Midbrain (tissue), 1 donor: ENCODE data around the gene UST.
"Not testable (repeated sequence)": the region's sequence is repeated elsewhere in the genome, so short reads cannot be mapped to it uniquely, and the experiment has no call there.

ENCODE experiments used
- DNase-seq: peaks from one replicate; lab custom pipeline; 2025; lab: John Stamatoyannopoulos, UW

Gene UST

DNA sequence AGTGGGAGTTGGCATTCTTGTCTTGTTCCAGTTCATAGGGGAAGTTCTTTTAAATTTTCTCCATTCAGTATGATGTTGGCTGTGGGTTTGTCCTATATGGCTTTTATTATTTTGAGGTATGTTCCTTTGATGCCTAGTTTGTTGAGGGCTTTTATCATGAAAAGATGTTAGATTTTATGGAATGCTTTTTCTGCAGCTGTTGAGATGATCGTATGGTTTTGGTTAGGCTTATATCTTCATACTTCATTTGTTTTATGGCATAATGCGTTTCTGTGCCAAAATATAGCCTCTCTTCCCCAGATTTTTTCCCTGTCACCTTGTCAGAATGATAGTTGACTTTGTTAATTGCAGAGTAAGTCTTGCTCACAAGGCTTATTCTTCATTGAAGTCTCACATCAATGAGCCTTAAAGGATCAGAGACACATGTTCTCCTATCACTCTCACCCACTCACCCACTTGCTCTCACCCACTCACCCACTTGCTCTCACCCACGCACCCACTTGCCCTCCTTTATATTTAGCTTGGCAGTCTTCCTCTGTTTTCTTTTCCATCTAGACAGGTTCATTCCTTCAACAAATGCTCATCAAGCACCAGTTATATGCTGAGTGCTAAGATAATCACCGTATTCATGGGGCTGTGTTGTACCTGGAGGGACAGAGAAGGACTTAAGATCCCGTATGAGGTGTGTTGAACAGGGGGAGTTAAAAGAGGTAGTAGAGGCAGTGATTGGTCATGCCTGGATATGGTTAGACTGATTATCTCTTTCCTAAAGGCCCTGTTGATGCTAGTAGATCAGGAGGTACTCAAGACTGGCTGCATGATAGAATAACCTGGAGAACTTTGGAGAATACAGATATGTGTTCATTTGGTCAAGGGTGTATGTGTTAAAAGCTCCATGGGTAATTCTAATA, 19.3 kb downstream of the UST start:
- no peak for DNase-seq

DNA sequence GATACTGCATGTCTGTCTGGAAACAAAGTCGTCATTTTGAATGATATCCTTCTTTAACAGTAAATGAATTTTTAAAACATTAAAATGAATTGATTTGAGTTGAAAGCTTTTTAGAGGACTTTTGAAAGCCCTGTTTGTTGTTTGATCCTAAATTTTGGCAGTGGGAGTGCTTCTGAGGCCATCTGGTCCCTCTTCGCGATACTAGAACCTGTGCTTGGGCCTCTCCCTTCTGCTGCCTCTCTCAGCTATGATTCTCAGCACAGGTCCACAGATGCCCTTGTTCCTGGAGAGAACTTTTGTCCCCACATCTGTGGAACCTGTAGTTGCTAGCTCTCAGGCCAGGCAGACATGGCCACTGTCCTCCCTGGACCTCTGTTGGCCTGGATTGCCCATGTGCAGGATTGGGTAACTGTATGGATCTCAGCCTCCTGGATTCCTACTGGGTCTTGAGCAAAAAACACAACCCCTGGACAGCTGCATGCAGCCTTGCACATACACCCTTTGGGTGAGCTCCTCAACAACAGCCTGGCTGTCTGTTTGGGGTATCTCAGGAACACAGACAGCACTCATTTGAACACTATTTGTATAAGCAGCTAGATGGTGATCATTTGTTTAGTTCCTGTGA, 21.9 kb downstream of the UST start:
- DNase-seq, result no peak

DNA sequence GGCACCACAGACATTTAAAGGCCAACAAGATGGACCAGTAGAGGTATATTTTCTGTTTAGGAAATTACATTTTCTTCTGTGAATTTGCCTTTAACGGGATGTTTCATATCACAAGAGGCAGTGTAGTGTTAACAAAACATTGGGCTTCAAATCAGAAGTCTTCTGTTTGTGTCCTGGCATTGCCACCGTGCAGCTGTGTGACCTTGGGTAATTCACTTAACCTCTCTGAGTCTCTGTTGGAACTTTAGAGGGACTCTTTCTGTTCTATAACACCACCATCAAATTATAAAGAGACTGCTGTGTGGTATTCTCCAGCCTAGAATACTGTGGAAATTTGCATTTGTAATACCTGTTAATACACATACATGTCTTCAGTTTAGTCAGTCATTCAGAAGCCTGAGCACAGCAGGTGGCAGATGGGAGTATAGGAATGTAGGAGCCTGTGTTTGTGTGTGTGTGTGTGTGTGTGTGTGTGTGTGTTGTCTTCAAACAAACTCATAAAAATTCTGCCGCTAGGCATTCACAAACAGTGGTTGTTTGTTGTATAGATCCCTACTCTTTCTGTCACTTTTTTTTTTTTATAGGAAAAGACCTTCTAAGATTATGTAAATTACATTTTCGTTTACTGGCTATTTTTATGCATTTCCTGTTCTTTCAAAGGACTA, 22.6 kb downstream of the UST start:
- no peak for DNase-seq

DNA sequence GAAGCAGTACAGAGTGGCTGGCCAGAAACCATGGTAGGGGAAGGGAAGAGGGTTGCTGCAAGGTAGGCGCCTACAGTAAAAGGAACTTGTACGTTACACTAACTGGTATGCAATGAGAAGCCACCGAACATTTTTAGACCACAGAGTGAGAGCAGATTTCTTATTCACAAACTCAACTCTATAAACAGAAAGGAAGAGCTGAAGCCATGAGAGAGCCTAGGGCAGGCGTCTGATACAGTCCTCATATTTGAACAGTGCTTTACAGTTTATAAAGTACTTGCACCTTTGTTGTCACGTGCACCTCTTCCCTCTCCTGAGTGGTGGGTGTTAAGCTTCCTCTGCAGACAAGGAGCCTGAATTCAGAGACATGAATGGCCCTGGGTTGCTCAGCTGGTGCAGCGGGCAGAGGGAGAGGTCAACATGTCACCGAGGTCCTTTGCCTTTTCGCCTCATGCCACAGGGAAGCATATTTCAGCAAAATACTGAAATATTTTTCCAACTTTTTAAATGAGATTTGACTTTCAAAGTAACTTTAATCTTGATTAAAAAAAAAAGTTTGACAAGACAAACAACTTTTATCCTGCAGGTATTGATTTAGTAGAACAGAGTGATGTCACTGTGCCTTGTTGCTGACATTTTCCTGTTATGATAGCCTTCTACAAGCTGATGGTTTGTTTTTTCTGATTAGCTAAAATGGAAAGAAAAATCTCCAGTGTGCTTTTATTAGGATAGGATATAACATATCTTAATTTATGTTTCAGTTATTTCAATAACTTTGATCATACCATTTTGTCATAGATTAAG, 23.8 kb downstream of the UST start:
- DNase-seq, result no peak

DNA sequence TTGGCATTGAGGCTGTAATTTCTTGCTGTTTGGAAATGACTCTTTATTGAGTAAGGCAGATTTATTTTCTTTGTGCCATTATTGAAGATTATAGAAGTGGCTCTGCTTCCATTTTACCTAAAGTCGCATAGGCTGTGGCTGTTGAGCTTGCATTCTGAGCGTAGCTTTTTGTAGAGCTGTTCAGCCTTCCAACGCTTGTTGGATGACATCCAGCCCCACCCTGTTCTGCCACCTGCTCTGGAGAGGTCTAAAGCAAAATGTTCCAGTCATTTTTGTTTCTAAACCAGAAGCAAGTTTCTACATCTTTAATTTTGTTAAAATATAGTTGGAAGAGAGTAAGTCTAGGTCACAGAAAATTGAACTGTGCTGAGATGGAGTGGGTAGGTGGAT, 24.4 kb downstream of the UST start:
- DNase-seq, result no peak

DNA sequence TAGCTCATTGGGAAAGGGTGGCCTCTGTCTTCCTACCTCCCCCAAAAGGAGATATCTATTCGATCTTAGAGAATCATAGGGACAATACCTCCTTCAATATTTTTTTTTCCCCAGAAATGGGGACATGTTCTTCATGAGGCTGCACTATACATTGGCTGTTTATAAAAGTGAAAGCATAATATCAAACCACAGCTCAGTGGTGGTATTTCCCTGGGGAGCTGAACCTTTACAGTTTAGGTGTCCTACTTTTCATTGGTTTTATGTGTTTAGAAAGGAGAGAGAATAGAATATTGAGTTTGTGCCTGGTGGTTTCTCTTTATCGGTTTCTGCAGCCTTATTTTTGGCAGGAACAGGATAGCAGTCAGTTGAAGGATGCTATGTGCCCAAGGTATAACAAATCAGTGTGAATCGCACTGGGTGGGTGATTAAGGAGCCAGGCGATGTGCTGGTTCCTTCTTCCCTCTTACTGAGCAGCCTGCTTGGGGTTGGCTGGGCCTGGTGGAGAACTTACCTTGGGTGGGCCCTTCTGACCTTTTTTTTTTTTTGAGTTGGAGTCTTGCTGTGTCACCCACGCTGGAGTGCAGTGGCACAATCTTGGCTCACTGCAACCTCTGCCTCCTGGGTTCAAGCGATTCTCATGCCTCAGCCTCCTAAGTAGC, 25.2 kb downstream of the UST start:
- DNase-seq, result no peak

DNA sequence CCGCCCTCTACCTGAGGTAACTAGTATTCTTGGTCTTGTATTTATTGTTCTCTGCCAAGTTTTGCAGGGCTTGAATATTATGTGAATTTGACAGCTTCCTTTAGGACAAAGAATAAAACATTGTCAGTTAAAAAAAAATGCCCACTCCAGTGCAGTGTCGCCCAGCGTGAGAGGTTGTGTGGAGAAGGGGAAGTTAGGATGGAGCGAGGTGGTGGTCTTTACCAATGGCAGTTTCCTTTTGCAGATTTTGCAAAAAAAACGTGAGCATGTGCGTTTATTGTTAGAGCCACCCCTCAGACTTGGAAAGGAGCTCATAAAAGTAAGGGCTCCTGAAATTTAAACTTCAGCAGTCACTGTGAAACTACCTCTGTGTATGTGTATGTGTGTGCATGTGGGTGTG, 28.3 kb downstream of the UST start:
- DNase-seq, result no peak

- DNase-seq, result no peak
Measured at GRCh38 chr6:148776321-148777308, 29.8 kb downstream of the UST start.

GRCh38 chr6:148779142-148779562, 32.3 kb downstream of the UST start:
- no peak for DNase-seq

DNA sequence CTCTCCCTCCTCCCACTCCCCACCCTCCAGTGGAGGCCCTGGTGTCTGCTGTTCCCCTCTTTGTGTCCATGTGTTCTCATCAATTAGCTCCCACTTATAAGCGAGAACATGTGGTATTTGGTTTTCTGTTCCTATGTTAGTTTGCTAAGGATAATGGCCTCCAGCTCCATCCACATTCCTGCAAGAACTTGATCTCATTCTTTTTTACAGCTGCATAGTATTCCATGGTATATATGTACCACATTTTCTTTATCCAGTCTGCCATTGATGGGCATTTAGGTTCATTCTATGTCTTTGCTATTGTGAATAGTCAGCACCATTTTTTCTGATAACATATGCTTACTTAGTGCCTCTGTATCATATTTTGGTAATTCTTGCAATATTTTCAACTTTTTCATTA, 33.6 kb downstream of the UST start:
- not testable (repeated sequence) for DNase-seq

- no peak for DNase-seq
Measured at GRCh38 chr6:148780918-148781436, 34.1 kb downstream of the UST start.

GRCh38 chr6:148789948-148790347, 43.1 kb downstream of the UST start:
- no peak for DNase-seq

DNA sequence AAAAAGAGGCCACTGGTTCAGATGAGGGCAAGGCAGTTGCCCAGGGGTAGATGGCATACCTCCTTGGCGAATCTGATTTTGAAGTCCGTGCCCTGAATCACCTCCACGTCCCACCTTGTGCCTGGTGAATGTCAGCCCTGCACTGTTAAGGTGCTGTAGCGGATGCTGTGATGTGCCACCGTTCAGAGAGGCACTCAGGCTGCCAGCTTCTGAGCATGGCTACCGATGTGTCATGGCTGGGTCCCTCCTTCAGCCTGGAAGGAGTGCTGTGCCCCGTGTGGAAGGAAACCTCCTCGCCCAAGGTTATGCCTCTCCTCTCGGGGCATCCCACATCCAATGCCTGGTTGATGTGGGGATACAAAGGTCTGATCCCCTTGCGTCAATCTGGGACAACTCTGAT, 43.6 kb downstream of the UST start:
- no peak for DNase-seq

GRCh38 chr6:148790817-148791216, 44.0 kb downstream of the UST start:
- DNase-seq, result no peak

GRCh38 chr6:148791372-148791771, 44.5 kb downstream of the UST start:
- DNase-seq, result no peak

GRCh38 chr6:148793721-148794120, 46.9 kb downstream of the UST start:
- no peak for DNase-seq

DNA sequence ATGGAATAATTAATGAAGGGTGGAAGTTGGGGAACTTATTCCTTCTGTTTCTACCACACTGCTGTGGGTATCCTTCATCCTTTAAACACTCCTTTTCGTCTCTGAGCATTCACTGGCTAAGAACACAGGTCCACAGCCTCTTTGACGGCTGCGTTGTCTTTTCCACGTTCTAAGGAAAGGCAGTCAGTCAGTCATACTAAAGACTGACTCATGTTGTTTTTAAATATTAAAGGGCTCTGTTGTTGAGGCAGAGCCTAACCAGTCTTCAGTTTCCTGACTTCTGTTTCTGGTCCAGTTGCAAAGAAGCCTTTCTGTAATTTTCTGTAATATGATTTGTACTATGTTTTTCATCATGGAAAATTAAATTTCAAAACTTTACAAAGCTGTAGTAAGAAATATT, 48.0 kb downstream of the UST start:
- no peak for DNase-seq

GRCh38 chr6:148795563-148795962, 48.7 kb downstream of the UST start:
- DNase-seq, result no peak

DNA sequence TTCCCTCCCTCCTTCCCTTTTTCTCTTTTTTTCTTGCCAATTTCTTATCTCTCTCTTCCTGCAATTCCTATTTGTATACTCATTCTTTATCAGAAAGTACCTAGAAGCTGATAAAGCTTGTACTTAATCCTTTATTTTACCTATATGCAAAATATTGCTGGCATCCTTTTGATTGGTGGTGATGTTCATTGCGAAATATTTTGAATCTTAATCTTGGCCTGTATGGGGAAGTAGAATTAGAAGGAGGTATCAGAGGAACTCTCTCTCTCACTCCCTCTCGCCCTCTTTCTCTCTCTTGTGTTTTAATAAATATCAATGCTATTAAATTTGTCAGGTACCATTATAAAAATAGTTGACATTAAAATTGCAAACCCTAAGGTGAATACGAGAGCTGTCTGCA, 52.8 kb downstream of the UST start:
- DNase-seq, result no peak

- no peak for DNase-seq
Measured at GRCh38 chr6:148800536-148800935, 53.7 kb downstream of the UST start.
